PC-9 (cell line): ENCODE measurements around the gene RAB19. TPM values are rescaled to one million over a fixed set of nuclear protein-coding genes. Genes with fewer than 3 reads are reported as not detected.

ENCODE experiments used
- Bru-seq: library from RNA; stranded (reverse); fragments of 400-500 nt; gene quantifications from one replicate; lab custom pipeline; 2021; lab: Mats Ljungman, UMichigan
- BruChase-seq, 2 experiments: library from RNA; stranded (reverse); fragments of 400-500 nt; gene quantifications; one replicate each; lab custom pipeline; 2021; lab: Mats Ljungman, UMichigan
- BruUV-seq: library from RNA; stranded (reverse); fragments of 400-500 nt; replicated peaks from 2 replicates; lab custom pipeline; 2021; lab: Mats Ljungman, UMichigan
- CTCF ChIA-PET: fragments of 300-600 bp; sonication (Branson Sonifier 250); formaldehyde crosslinking; loops from one replicate; lab custom pipeline; 2022; ENCODE audit warnings: antibody characterized with exemption; lab: Charles Lee
- POLR2A ChIA-PET: fragments of 300-600 bp; sonication (Branson Sonifier 250); formaldehyde crosslinking; loops from one replicate; lab custom pipeline; 2022; ENCODE audit warnings: antibody characterized with exemption; ENCODE audit not compliant: unreplicated experiment; lab: Charles Lee
- DNase-seq, 2 experiments: peaks; one replicate each; pipeline versions ENCODE4 v3.0.0 to v3.0.0-alpha.2; 2015 to 2022; ENCODE audit warnings: mixed read lengths in 1 of 2
- H2AFZ ChIP-seq: fragments of 200-600 bp; sonication (generic); 2 replicates; pipeline ENCODE4 v1.8.1; 2017; ENCODE audit warnings: antibody characterized with exemption
- H3F3A ChIP-seq: fragments of 200-600 bp; sonication (generic); 2 replicates; pipeline ENCODE4 v1.8.1; 2017; ENCODE audit warnings: antibody characterized with exemption, mild to moderate bottlenecking, low read depth; ENCODE audit not compliant: insufficient read depth
- H3K27ac ChIP-seq: fragments of 200-600 bp; sonication (generic); 2 replicates; pipeline ENCODE4 v1.6.1; 2016; ENCODE audit warnings: mixed run types
- H3K27me3 ChIP-seq: fragments of 200-600 bp; sonication (generic); 2 replicates; pipeline ENCODE4 v1.6.1; 2016; ENCODE audit warnings: low read depth, mixed run types; ENCODE audit not compliant: insufficient read depth
- H3K36me3 ChIP-seq: fragments of 200-600 bp; sonication (generic); 2 replicates; pipeline ENCODE4 v1.6.1; 2016; ENCODE audit warnings: low read depth, mixed run types
- H3K4me1 ChIP-seq: fragments of 200-600 bp; sonication (generic); replicated peaks from 2 replicates; pipeline ENCODE4 v1.6.1; 2016; ENCODE audit warnings: mixed run types; ENCODE audit not compliant: insufficient read depth
- H3K4me2 ChIP-seq: fragments of 200-600 bp; sonication (generic); 2 replicates; pipeline ENCODE4 v1.6.1; 2017; ENCODE audit warnings: mixed run types
- H3K4me3 ChIP-seq: fragments of 200-600 bp; sonication (generic); 2 replicates; pipeline ENCODE4 v1.6.1; 2016; ENCODE audit warnings: mixed run types
- H3K79me2 ChIP-seq: fragments of 200-600 bp; sonication (generic); 2 replicates; pipeline ENCODE4 v1.6.1; 2017; ENCODE audit warnings: low read depth, mixed run types
- H3K9me2 ChIP-seq: fragments of 200-600 bp; sonication (generic); 2 replicates; pipeline ENCODE4 v1.8.1; 2017; ENCODE audit warnings: mild to moderate bottlenecking; ENCODE audit not compliant: insufficient read depth
- H3K9me3 ChIP-seq: fragments of 200-600 bp; sonication (generic); 2 replicates; pipeline ENCODE4 v1.8.1; 2016; ENCODE audit warnings: low read depth; ENCODE audit not compliant: insufficient read depth
- H4K20me1 ChIP-seq: fragments of 200-600 bp; sonication (generic); 2 replicates; pipeline ENCODE4 v1.8.1; 2017; ENCODE audit not compliant: insufficient read depth
- EZH2 ChIP-seq: fragments of 200-600 bp; sonication (generic); IDR thresholded peaks from 2 replicates; pipeline ENCODE4 v1.8.0; 2017; ENCODE audit warnings: antibody characterized with exemption, low read depth
- intact Hi-C: fragments of 100-400 bp; cut with micrococcal nuclease; formaldehyde crosslinking; loops from one replicate; pipeline ENCODE4 v1.10.0; 2022; ENCODE audit not compliant: unreplicated experiment
- long read RNA-seq: library from polyadenylated mRNA; stranded (forward); transcript quantifications from one replicate; pipeline ENCODE4 v2.0.0, GENCODE V29; 2022
- total RNA-seq: library from RNA; stranded (reverse); gene quantifications from 2 replicates; pipeline ENCODE4 v1.2.3, GENCODE V29; 2021
- TF ChIP-seq, protein P1 (sequence below): fragments of 200-600 bp; sonication (generic); conservative IDR thresholded peaks from 2 replicates; pipeline ENCODE4 v1.6.1; 2017; ENCODE audit warnings: mixed run types, antibody characterized with exemption, mild to moderate bottlenecking, moderate library complexity

The RAB19 gene, protein sequence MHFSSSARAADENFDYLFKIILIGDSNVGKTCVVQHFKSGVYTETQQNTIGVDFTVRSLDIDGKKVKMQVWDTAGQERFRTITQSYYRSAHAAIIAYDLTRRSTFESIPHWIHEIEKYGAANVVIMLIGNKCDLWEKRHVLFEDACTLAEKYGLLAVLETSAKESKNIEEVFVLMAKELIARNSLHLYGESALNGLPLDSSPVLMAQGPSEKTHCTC
- total RNA-seq (7.8 and 9.1 TPM in 2 replicates), Bru-seq, nascent RNA (percentile 37 among the genes with signal in this experiment), BruChase-seq, experiment 1, labeled RNA remaining after a 2-hour chase (percentile 32 among the genes with signal in this experiment), BruChase-seq, experiment 2, labeled RNA remaining after a 6-hour chase (percentile 41 among the genes with signal in this experiment)
- long read RNA-seq, transcript RAB19-202 (4 exons, 645 nt), result major isoform, 5 of 7 reads
- long read RNA-seq, partial matches to known transcripts, result 0 of 7 reads
- long read RNA-seq, other reads (novel, unspliced or antisense), result 2 of 7 reads

- ChIA-PET CTCF (no interaction called here), POLR2A (no interaction called here)
- Histone ChIP-seq H4K20me1 (no peaks in the 10 kb centered on the region), H3K79me2 (no peaks in the 10 kb centered on the region), H3K4me3 (peak within 1 kb of the TSS; percentile 70), H3K9me2 (no peaks in the 10 kb centered on the region), H3K27ac (no peak within 1 kb of the TSS), H3K4me1 (peaks cover 26% of the 10 kb centered on the region), H3K4me2 (peak within 1 kb of the TSS; percentile 88), H3K36me3 (no peaks in the 10 kb centered on the region), H2AFZ (peak within 1 kb of the TSS; percentile 92), H3K27me3 (no peaks in the 10 kb centered on the region), H3F3A (peaks cover 20% of the 10 kb centered on the region), H3K9me3 (no peaks in the 10 kb centered on the region)
- BruUV-seq, result no TSS peak
- TF ChIP-seq, protein P1, sequence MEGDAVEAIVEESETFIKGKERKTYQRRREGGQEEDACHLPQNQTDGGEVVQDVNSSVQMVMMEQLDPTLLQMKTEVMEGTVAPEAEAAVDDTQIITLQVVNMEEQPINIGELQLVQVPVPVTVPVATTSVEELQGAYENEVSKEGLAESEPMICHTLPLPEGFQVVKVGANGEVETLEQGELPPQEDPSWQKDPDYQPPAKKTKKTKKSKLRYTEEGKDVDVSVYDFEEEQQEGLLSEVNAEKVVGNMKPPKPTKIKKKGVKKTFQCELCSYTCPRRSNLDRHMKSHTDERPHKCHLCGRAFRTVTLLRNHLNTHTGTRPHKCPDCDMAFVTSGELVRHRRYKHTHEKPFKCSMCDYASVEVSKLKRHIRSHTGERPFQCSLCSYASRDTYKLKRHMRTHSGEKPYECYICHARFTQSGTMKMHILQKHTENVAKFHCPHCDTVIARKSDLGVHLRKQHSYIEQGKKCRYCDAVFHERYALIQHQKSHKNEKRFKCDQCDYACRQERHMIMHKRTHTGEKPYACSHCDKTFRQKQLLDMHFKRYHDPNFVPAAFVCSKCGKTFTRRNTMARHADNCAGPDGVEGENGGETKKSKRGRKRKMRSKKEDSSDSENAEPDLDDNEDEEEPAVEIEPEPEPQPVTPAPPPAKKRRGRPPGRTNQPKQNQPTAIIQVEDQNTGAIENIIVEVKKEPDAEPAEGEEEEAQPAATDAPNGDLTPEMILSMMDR, result no peak
- no peak for TF ChIP-seq EZH2
- intact Hi-C loops, result loop anchor here (10.0 kb wide), 1 partner anchor 611 kb away; the partner anchor contains the start of gene MRPS33
- DNase-seq, result peak; percentile 67 to 74
Measured at GRCh38 chr7:140403878-140404564, at the start of gene RAB19. TSS of gene RAB19 (plus strand) at chr7:140404058. CDS start at chr7:140407647, 3,589 bp downstream.

GRCh38 chr7:140358024-140358411 lies 45.8 kb upstream of the RAB19 start:
- TF ChIP-seq, protein P1, result no peak
- TF ChIP-seq EZH2, result no peak
- Histone ChIP-seq H3K4me3 (no peak overlapping the region), H3K9me3 (no peaks in the 10 kb centered on the region), H3K27ac (no peak overlapping the region), H3K36me3 (peaks cover 5% of the 10 kb centered on the region; the same call in 1 of the 2 replicates), H4K20me1 (no peaks in the 10 kb centered on the region), H3K79me2 (no peaks in the 10 kb centered on the region), H3K27me3 (no peaks in the 10 kb centered on the region), H3K4me2 (no peak overlapping the region), H2AFZ (no peak overlapping the region), H3K4me1 (no peaks in the 10 kb centered on the region), H3F3A (no peaks in the 10 kb centered on the region), H3K9me2 (no peaks in the 10 kb centered on the region)
- DNase-seq, result no peak
- intact Hi-C loops, result no loop called here
- CTCF ChIA-PET, result no interaction called here
- TSS peak; percentile 8 for BruUV-seq
- POLR2A ChIA-PET, result no interaction called here

DNA sequence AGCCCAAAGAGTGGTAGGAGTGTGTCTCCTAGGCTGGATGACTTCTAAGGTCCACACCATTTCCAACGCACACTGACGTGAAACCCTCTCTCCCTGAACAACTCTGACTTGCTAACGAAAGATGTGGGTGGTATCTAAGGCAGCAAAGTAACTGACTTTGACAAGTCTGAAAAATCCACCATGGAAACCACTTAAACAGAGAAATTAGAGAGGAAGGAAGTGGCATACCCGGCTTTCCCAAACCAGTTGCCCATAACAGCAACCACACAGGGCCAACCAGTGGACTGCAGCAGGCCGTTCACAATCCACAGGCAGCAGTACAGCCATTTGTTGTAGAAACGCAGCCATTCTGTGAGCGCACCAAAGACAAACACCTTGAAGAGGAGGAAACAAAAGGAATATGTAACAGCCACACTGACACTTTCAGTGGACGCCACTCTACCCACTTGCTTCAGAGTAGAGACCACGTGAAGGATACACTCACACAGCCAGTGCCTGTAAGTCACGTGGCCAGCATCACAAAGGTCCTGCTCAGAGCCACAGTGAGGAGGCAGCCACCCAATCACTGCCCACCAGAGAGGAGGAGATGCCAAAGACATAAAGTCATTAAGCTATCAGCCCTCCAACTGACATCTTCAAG lies 45.3 kb upstream of the RAB19 start:
- Histone ChIP-seq H3K4me1 (no peaks in the 10 kb centered on the region), H4K20me1 (no peaks in the 10 kb centered on the region), H3K4me2 (no peak overlapping the region), H3K4me3 (no peak overlapping the region), H3K36me3 (peaks cover 5% of the 10 kb centered on the region; the same call in 1 of the 2 replicates), H2AFZ (no peak overlapping the region), H3F3A (no peaks in the 10 kb centered on the region), H3K27ac (no peak overlapping the region), H3K9me3 (no peaks in the 10 kb centered on the region), H3K27me3 (no peaks in the 10 kb centered on the region), H3K79me2 (no peaks in the 10 kb centered on the region), H3K9me2 (no peaks in the 10 kb centered on the region)
- intact Hi-C loops, result no loop called here
- TF ChIP-seq, protein P1, result no peak
- no peak for TF ChIP-seq EZH2
- no TSS peak for BruUV-seq
- ChIA-PET POLR2A (no interaction called here), CTCF (interaction anchor here (0.6 kb wide), 1 partner anchor 860 kb away, joined by 7 read pairs; no protein-coding TSS in a partner anchor)
- DNase-seq, result peak in 1 of 2 experiments; percentile 20
